GM19238 (cell line): ENCODE measurements around the gene HIVEP1.
A peak's percentile ranks its signal among the peaks of the same experiment; 100 is the strongest.
"Not testable (repeated sequence)": the region's sequence is repeated elsewhere in the genome, so short reads cannot be mapped to it uniquely, and the experiment has no call there.

Source experiments
- DNase-seq: peaks from one replicate; pipeline ENCODE4 v3.0.0; 2011; ENCODE audit warnings: low spot score; ENCODE audit not compliant: insufficient read length

Gene HIVEP1

GRCh38 chr6:12152023-12152970 is 140.2 kb downstream of the HIVEP1 start:
- DNase-seq: no peak

- not testable (repeated sequence) for DNase-seq
Measured at GRCh38 chr6:12155769-12156168, 143.7 kb downstream of the HIVEP1 start.

- DNase-seq: no peak
Measured at GRCh38 chr6:12158686-12159415, 146.7 kb downstream of the HIVEP1 start.

DNA sequence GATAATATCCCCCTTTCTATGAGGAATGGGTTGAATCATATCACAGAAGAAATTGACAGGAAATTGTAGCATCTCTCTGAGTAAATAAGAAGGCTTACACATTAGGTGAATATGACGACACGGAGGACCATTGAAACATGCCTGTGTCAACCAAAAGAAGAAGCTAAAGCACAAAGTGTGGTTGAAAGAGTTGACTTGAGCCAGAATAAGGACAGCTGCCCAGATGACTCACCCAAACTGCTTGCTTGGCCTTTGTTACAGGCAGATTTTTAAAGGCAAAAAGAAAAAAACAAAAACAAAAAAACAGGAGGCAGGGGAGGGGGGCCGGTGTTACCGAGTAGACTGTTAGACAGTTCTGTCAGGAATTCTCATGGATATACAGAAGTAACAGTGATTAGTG is 148.2 kb downstream of the HIVEP1 start:
- no peak for DNase-seq

- no peak for DNase-seq
Measured at GRCh38 chr6:12162213-12162612, 150.1 kb downstream of the HIVEP1 start.

- DNase-seq: peak; percentile 5
Measured at GRCh38 chr6:12163149-12163548, 151.0 kb downstream of the HIVEP1 start.

GRCh38 chr6:12163744-12164507 is 151.8 kb downstream of the HIVEP1 start:
- no peak for DNase-seq

DNA sequence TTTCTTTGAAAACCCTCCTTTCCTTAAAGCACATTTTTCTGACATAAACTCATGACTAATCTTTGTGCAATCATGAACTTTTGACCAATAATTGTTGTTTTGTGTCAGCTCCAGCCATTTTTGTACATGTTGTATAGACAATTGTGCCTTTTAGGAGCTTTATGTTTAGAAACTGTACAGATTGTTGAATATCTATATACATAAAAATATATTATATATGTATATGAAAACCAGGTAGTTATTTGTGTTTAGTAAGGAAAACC is 152.3 kb downstream of the HIVEP1 start:
- DNase-seq: no peak

DNA sequence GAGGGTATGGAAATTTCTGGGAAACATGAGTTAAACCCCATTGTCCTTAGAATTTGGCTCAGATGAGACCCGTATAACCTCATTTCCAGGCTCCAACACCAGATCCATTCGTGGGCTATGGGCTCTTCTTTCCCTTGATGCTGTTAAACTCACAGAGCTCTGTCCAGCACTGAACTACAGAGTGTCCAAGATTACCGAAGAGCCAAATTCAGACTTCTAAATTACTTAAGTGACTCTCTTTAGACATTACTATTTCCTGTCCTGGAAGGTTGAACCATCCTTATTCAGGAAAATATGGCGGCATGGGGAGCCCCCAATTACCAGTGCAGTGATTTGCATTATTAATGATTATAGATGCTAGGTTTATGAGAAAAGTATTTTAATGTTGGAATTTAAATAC is 153.2 kb downstream of the HIVEP1 start:
- no peak for DNase-seq

- DNase-seq: no peak
Measured at GRCh38 chr6:12165722-12166280, 153.7 kb downstream of the HIVEP1 start.

DNA sequence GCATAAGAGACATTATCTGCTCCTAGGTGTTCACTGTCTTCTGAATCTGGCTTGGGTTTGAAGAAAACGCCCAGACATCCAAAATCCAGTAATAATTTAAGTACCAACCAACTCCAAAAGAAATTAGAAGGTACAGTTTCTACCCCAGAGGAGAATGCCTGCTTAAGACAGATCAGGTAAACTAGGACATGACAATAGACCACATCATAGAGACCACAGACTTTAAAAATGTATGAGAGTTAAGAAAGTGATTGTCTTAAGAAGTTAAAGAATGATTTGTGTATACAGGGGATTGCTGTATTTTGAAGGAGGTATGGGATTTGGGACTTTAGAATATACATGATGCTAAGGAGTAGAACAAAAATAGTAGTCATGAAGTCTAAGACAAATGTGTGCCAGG is 157.3 kb downstream of the HIVEP1 start:
- no peak for DNase-seq

DNA sequence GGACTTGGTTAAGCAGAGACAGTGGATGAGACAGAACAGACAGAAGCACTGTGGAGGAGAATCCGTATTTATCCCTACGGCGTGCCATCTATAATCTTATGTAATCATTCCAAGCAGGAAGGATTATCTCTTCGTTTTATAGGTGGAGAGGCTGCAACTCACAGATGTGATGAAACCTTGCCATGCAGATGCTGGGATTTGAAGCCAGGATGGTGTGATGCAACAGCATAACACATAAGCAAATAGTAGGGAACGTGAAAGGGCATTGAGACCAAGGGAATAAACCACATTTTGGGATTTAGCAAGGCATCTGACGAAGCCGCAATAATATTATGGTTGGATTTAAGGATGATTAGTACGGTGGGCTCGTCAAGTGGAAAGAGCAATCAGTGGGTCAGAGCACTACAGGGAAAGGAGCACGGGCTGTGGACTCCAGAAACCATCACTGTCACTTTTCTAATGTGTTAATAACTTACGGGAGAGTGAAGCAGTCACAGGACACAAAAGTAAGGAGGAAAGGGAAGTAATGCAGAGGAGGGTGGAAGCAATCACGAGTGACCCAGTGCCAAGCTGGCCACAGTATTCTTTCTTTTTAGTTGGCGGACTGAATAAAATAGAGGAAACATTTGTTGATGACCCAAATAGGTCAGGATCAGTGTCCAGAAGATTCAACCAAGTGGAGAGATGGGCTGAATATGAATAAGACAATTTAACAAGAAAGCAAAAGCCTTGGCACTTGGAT is 158.4 kb downstream of the HIVEP1 start:
- DNase-seq: no peak

- DNase-seq: no peak
Measured at GRCh38 chr6:12171717-12172116, 159.6 kb downstream of the HIVEP1 start.

DNA sequence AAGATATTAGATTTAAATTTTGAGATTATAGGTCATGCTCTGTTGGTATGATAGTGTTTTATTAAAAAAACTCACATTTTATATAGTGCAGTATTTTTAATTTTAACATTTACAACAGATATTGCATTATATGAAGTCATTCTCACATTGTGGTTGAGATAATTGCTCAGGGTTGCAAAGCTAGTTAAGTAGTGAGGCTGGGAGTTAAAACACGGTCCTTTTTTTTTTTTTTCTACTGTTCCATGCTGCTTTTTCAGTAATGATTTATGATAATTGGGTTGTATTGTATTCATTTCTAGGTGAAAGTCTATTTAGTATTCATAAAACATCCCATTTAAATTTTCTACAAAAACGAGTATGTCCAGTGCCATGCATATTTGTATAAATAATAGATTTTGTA is 160.5 kb downstream of the HIVEP1 start:
- DNase-seq: no peak

GRCh38 chr6:12173181-12173580 is 161.1 kb downstream of the HIVEP1 start:
- no peak for DNase-seq

- DNase-seq: no peak
Measured at GRCh38 chr6:12173661-12174060, 161.5 kb downstream of the HIVEP1 start.

- DNase-seq: no peak
Measured at GRCh38 chr6:12174878-12175277, 162.8 kb downstream of the HIVEP1 start.

GRCh38 chr6:12175626-12176025 is 163.5 kb downstream of the HIVEP1 start:
- no peak for DNase-seq

DNA sequence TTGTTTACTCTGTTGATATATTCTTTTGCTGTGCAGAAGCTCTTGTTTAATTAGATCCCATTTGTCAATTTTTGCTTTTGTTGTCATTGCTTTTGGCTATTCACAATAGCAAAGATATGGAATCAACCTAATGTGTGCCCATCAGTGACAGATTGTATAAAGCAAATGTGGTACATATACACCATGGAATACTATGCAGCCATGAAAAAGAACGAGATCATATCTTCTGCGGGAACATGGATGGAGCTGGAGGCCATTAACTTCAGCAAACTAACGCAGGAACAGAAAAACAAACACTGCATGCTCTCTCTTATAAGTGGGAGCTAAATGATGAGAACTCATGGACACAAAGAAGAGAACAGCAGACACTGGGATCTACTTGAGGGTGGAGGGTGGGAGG is 164.7 kb downstream of the HIVEP1 start:
- DNase-seq: not testable (repeated sequence)

GRCh38 chr6:12178521-12178920 is 166.4 kb downstream of the HIVEP1 start:
- no peak for DNase-seq

DNA sequence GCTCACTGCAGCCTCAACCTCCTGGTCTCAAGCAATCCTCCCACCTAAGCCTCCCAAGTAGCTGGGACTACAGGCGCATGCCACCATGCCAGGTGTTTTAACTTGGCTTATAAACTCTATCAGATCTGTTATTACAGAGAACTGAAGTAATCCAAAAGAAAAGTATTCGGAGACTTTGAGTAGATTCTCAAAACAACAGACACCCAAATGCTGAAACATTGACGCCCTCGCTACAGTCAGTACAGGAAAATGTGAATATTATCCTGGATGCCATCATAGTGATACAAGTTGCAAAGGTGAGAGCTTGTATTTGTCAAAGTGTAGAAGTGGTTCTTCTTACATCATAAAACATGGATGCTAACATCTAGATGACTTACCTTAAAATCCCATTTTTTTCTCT is 169.4 kb downstream of the HIVEP1 start:
- no peak for DNase-seq
